Posterior vena cava (tissue), 2 donors: Measurements from ENCODE around the gene KLRC4. TPM values are rescaled to one million over a fixed set of nuclear protein-coding genes. Genes with fewer than 3 reads are reported as not detected.
"Not testable (repeated sequence)": the region's sequence is repeated elsewhere in the genome, so short reads cannot be mapped to it uniquely, and the experiment has no call there.

ENCODE experiments used
- DNase-seq: peaks from one replicate; pipeline ENCODE4 v3.0.0-alpha.2; 2020; ENCODE audit warnings: low spot score
- intact Hi-C, 2 donors: fragments of 100-400 bp; cut with DNase I; formaldehyde crosslinking; loops; one replicate each; pipeline versions ENCODE4 v1.14.1 to v1.14.2; 2022 to 2023
- total RNA-seq, 2 donors: library from RNA; stranded (reverse); fragmentation: NEBNext Ultra II Directional; extraction: Animal tissue kit (Norgen Biotek cat#: 25700); gene quantifications; one replicate each; pipeline ENCODE4 v1.2.1, GENCODE V29; 2021
- donor health status: DM: yes; HTN: yes; CAD: no.
- donor health status: DM: yes; HTN: yes; CAD: no.

KLRC4 gene
- total RNA-seq, 2 donors from 2014 or later, result not detected

- DNase-seq, result no peak
- intact Hi-C loops, result no loop called here
These were observed 4.8 kb downstream of the KLRC4 start for GRCh38 chr12:10404798-10405197.

- intact Hi-C loops, result no loop called here
These were observed 8.7 kb downstream of the KLRC4 start for GRCh38 chr12:10400829-10401228.

GRCh38 chr12:10398168-10398567, 11.4 kb downstream of the KLRC4 start:
- no peak for DNase-seq
- intact Hi-C loops, result no loop called here

More at GRCh38 chr12:10400829-10401228, 8.7 kb downstream of the KLRC4 start:
- no peak for DNase-seq

- intact Hi-C loops, result no loop called here
- DNase-seq, result no peak
These were observed 12.3 kb downstream of the KLRC4 start for GRCh38 chr12:10397296-10397695.

- DNase-seq, intact Hi-C loops: not testable (repeated sequence)
These were observed 13.4 kb downstream of the KLRC4 start for GRCh38 chr12:10396176-10396575.

- intact Hi-C loops, result no loop called here
- DNase-seq, result no peak
These were observed 14.1 kb downstream of the KLRC4 start for GRCh38 chr12:10395390-10395998.

- intact Hi-C loops, DNase-seq: not testable (repeated sequence)
These were observed 14.9 kb downstream of the KLRC4 start for GRCh38 chr12:10394531-10395152.

- intact Hi-C loops, result no loop called here
- DNase-seq, result no peak
These were observed 16.3 kb downstream of the KLRC4 start for GRCh38 chr12:10393291-10393690.

- intact Hi-C loops, result no loop called here
- no peak for DNase-seq
These were observed 17.1 kb downstream of the KLRC4 start for GRCh38 chr12:10392394-10392930.

- intact Hi-C loops, DNase-seq: not testable (repeated sequence)
These were observed 18.6 kb downstream of the KLRC4 start for GRCh38 chr12:10390991-10391390.

- intact Hi-C loops, result no loop called here
- no peak for DNase-seq
These were observed 19.7 kb downstream of the KLRC4 start, which contains the start of gene KLRK1 for GRCh38 chr12:10389904-10390303. TSS of gene KLRK1 (minus strand) at chr12:10390041. CDS start at chr12:10388810, 1,231 bp downstream.

GRCh38 chr12:10388624-10389413, 20.7 kb downstream of the KLRC4 start:
- intact Hi-C loops, result no loop called here
- no peak for DNase-seq

- DNase-seq, intact Hi-C loops: not testable (repeated sequence)
These were observed 22.1 kb downstream of the KLRC4 start for GRCh38 chr12:10387498-10387897.

- no peak for DNase-seq
- intact Hi-C loops, result no loop called here
These were observed 22.7 kb downstream of the KLRC4 start for GRCh38 chr12:10386857-10387256.

- DNase-seq, result no peak
- intact Hi-C loops, result no loop called here
These were observed 24.4 kb downstream of the KLRC4 start for GRCh38 chr12:10385166-10385613.

GRCh38 chr12:10384191-10384590, 25.4 kb downstream of the KLRC4 start:
- intact Hi-C loops, result no loop called here

GRCh38 chr12:10381928-10382628, 27.5 kb downstream of the KLRC4 start:
- intact Hi-C loops, result no loop called here
- DNase-seq, result no peak

More at GRCh38 chr12:10384191-10384590, 25.4 kb downstream of the KLRC4 start:
- DNase-seq, result no peak

- DNase-seq, intact Hi-C loops: not testable (repeated sequence)
These were observed 30.8 kb downstream of the KLRC4 start for GRCh38 chr12:10378737-10379136.

- no peak for DNase-seq
These were observed 34.9 kb downstream of the KLRC4 start for GRCh38 chr12:10374624-10375018.

More at GRCh38 chr12:10374624-10375018, 34.9 kb downstream of the KLRC4 start:
- intact Hi-C loops, result no loop called here
